Stimulated activated effector memory CD8-positive, alpha-beta T cell treated with anti-CD3 and anti-CD28 coated beads, Interleukin-12 subunit alpha, Interleukin-12 subunit beta, amount 100 ng/mL, for 72 hours (primary cell): ENCODE results near the gene ALPI.

ENCODE experiments used
- ATAC-seq: fragments of 150-1000 bp; cut with Tn5 transposase; 2 replicates; pipeline ENCODE4 v1.10.0; 2021
- DNase-seq, 2 donors: peaks; one replicate each; pipeline ENCODE4 v3.0.0; 2021 to 2022; ENCODE audit warnings: low spot score in 2 of 2
- H3K27ac Mint-ChIP-seq: one replicate; pipeline ENCODE4 v1.8.0; 2022; ENCODE audit warnings: mild to moderate bottlenecking, mixed read lengths
- H3K36me3 Mint-ChIP-seq: one replicate; pipeline ENCODE4 v1.8.0; 2022; ENCODE audit warnings: mild to moderate bottlenecking, mixed read lengths
- H3K4me1 Mint-ChIP-seq: one replicate; pipeline ENCODE4 v1.8.0; 2022; ENCODE audit warnings: mixed read lengths
- H3K4me3 Mint-ChIP-seq: one replicate; pipeline ENCODE4 v1.8.0; 2022; ENCODE audit warnings: mild to moderate bottlenecking, mixed read lengths
- H3K9me3 Mint-ChIP-seq: one replicate; pipeline ENCODE4 v1.8.0; 2022; ENCODE audit warnings: mixed read lengths

Gene ALPI

GRCh38 chr2:232502911-232503808, 47.2 kb downstream of the ALPI start:
- Mint-ChIP-seq H3K4me1 (peaks cover 17% of the 10 kb centered on the region), H3K36me3 (no peaks in the 10 kb centered on the region), H3K27ac (no peak overlapping the region), H3K9me3 (no peaks in the 10 kb centered on the region), H3K4me3 (peak overlapping the region; percentile 60)
- ATAC-seq (peak; percentile 26), DNase-seq (peak in 1 of 2 donors; percentile 32)

- DNase-seq (no peak), ATAC-seq (no peak)
- Mint-ChIP-seq H3K4me3 (peak overlapping the region; percentile 60), H3K4me1 (peaks cover 17% of the 10 kb centered on the region), H3K27ac (no peak overlapping the region), H3K36me3 (no peaks in the 10 kb centered on the region), H3K9me3 (no peaks in the 10 kb centered on the region)
Measured at GRCh38 chr2:232503809-232504323, 47.9 kb downstream of the ALPI start.

GRCh38 chr2:232504438-232504837, 48.5 kb downstream of the ALPI start:
- Mint-ChIP-seq H3K27ac (no peak overlapping the region), H3K9me3 (no peaks in the 10 kb centered on the region)
- DNase-seq: no peak

GRCh38 chr2:232505856-232506255, 49.9 kb downstream of the ALPI start:
- DNase-seq (no peak), ATAC-seq (no peak)
- H3K27ac Mint-ChIP-seq: no peak overlapping the region
- H3K4me3 Mint-ChIP-seq: no peak overlapping the region
- H3K4me1 Mint-ChIP-seq: peaks cover 17% of the 10 kb centered on the region
- no peaks in the 10 kb centered on the region for H3K9me3 Mint-ChIP-seq
- H3K36me3 Mint-ChIP-seq: no peaks in the 10 kb centered on the region

More at GRCh38 chr2:232504438-232504837, 48.5 kb downstream of the ALPI start:
- no peak for ATAC-seq
- Mint-ChIP-seq H3K36me3 (no peaks in the 10 kb centered on the region), H3K4me1 (peaks cover 17% of the 10 kb centered on the region), H3K4me3 (peak overlapping the region; percentile 60)

GRCh38 chr2:232506709-232507108, 50.8 kb downstream of the ALPI start:
- no peak overlapping the region for H3K4me3 Mint-ChIP-seq
- H3K9me3 Mint-ChIP-seq: no peaks in the 10 kb centered on the region
- peaks cover 17% of the 10 kb centered on the region for H3K4me1 Mint-ChIP-seq
- ATAC-seq: no peak
- H3K27ac Mint-ChIP-seq: no peak overlapping the region
- H3K36me3 Mint-ChIP-seq: no peaks in the 10 kb centered on the region
- no peak for DNase-seq

- no peaks in the 10 kb centered on the region for H3K9me3 Mint-ChIP-seq
- H3K4me3 Mint-ChIP-seq: no peak overlapping the region
- no peaks in the 10 kb centered on the region for H3K36me3 Mint-ChIP-seq
- DNase-seq: no peak
- no peak overlapping the region for H3K27ac Mint-ChIP-seq
- H3K4me1 Mint-ChIP-seq: peaks cover 11% of the 10 kb centered on the region
- ATAC-seq: no peak
Measured at GRCh38 chr2:232508251-232508650, 52.3 kb downstream of the ALPI start.
